Gastroesophageal sphincter (tissue), 3 donors: ENCODE data around the gene PPARA.
"Not testable (repeated sequence)": the region's sequence is repeated elsewhere in the genome, so short reads cannot be mapped to it uniquely, and the experiment has no call there.

Experiments
- CTCF ChIP-seq, 4 experiments: fragments of 200-600 bp in 2 of 4; fragments of 450-650 bp in 2 of 4; sonication (generic) in 1 of 4; IDR thresholded peaks; one replicate each; pipeline ENCODE4 v1.5.1; 2017 to 2019; ENCODE audit warnings: antibody characterized with exemption in 4 of 4, mild to moderate bottlenecking in 2 of 4, moderate library complexity in 2 of 4
- EP300 ChIP-seq: sonication (generic); formaldehyde crosslinking; IDR thresholded peaks from one replicate; pipeline ENCODE4 v1.6.1; 2017; ENCODE audit warnings: antibody characterized with exemption, mild to moderate bottlenecking
- POLR2A ChIP-seq, 2 donors: fragments of 450-650 bp; IDR thresholded peaks; one replicate each; pipeline ENCODE4 v1.6.1; 2017; ENCODE audit warnings: antibody characterized with exemption in 2 of 2, mild to moderate bottlenecking in 2 of 2, moderate library complexity in 1 of 2
- POLR2AphosphoS5 ChIP-seq: sonication (generic); formaldehyde crosslinking; IDR thresholded peaks from one replicate; pipeline ENCODE4 v1.6.1; 2017; ENCODE audit warnings: antibody characterized with exemption

DNA sequence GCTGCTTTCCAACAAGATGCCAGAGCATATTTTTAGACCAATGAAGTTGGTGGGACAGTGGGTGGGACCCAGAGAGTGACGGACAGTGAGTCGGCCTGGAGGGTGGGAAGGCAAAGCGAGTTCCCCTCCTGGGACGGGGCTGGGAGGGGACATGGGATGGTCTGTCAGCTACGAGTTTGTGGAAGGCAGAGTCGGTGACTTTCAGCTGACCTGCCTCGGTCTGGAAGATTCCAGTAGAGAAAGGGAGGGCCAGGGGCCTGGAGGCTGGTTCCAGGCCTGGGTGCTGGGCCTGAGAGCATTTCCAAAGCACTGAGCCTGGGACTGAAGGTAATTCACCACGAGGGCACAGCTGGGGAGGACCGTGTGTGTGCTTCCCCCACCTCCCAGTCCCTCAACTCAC, 10.9 kb upstream of the PPARA start:
- not testable (repeated sequence) for TF ChIP-seq POLR2A (IDR thresholded peaks at IDR 0.05); CTCF (IDR thresholded peaks at IDR 0.05); POLR2AphosphoS5; EP300
